NCI-H128 (cell line): Measurements from ENCODE around the gene PLEKHF1.
"Not testable (repeated sequence)": the region's sequence is repeated elsewhere in the genome, so short reads cannot be mapped to it uniquely, and the experiment has no call there.

Experiments used
- DNase-seq: peaks from one replicate; lab custom pipeline; 2025; ENCODE audit not compliant: unreplicated experiment; lab: John Stamatoyannopoulos, UW

Gene PLEKHF1, protein sequence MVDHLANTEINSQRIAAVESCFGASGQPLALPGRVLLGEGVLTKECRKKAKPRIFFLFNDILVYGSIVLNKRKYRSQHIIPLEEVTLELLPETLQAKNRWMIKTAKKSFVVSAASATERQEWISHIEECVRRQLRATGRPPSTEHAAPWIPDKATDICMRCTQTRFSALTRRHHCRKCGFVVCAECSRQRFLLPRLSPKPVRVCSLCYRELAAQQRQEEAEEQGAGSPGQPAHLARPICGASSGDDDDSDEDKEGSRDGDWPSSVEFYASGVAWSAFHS

DNA sequence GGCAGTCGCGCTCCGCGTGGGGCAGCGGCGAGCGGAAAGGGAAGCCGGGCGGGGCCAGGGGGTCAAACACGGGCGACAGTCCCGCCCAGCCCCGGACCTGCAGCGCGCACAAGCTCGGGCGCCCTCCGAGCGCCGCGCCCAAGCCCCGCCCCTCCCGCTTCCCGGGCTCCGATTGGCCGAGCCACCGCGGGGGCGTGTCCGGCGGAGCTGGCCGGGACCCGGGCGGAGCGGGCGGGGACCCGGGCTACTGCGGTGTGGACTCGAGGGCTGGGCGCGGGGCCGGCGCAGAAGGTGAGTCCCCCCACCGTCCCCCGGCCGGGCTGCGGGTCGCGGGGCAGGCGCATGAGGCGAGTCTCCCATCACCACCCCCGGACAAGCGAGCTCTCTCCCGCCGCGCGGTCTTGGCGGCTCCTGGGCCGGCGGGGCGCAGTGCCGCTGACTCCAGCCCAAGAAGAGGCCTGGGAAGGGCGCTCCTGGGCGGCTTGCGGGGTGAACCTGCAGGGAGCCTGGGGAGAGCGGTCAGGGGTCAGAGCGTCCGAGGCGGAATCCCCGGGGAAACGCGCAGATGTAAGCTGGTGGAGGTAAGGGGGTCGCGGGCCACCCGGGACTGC is at the start of gene PLEKHF1:
Gene PLEKHF1 (plus strand): TSS at position 247 of the 611 bp plus-strand sequence. CDS start 8,379 bp downstream, outside the sequence.
- peak; percentile 2 for DNase-seq

DNA sequence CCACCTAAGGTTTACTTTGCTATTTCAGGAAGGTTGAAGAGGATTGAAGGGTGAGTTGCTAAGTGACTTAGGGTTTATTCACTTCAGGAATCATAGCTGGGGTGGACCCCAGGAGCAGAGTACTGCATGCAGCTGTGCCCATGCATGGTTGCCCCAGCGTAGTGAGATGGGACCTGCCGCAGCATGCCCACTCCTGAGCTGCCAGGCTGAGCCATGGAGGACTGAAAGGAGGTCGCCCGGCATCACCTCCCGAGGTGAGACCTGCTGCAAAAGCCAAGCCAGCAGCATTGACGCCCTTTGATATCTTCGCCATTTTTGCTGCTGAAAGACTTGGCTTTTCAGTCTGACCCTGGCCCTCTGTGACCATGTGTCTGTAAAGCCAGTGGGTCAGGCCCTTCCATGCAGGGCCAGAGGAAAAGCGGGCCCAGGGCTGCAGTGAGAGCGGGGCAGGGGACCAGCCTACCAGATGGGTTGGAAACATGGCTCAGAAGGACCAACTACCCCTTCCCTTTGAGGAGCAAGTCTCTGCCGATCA is 49.3 kb upstream of the PLEKHF1 start:
- DNase-seq = no peak

DNA sequence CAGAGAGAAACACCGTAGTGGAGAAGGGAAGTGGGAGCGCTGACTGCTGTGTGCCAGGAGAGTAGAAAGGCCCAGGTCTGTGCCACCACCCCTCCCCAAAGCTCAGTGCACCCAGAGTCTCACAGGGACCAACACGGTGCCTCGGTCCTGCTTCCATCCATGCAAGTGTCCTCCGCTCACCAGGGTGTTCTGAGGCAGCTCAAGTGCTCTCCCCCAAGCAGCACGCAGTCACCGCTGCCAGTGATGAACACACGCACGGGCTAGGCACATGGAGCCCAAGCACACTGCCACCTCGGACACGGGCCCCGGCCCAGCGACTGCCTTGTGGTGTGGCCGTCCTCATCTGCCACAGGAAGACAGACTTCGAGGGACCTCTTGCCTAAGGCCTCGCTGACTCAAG is 48.7 kb upstream of the PLEKHF1 start:
- DNase-seq = no peak

DNA sequence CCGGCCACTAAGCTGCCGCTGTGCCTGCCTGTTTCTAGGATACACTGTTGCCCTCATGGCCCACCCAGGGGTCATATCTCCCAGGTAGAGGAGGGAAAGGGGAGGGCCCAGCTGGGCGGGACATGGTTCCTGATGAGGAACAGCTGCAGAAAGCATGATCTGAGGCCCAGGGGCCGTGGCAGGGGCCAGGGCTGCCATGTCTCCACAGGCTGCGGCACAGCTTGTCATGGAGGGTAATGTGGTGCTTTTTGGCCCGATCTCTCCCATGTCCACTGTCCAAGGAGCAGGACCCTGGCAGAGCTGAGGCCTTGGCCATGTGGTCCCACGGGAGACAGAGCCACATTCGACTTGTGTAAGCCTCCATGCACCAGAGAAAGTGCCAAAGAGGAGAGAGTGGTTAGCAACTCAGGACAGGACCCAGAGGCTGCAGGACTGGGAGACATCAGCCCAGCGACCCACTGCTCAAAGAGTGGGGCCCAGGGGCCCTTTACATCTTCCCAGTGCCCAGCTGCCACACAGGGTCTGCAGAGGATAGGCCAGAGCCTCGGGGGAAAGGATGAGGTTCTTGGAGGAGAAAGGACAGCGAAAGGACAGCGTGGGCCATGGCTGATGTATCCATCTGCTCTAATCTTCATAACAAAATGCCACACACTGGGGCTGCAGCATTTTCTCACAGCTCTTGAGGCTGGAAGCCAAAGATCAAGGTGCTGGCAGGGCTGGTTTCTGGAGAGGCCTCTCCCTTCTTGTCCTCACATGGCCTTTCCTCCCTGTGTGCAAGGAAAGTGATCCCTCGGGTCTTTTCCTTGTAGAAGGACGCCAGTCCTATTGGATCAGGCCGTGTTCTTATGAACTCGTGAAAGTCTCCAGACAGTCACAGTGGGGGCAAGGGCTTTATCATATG is 47.6 kb upstream of the PLEKHF1 start:
- DNase-seq = no peak

DNA sequence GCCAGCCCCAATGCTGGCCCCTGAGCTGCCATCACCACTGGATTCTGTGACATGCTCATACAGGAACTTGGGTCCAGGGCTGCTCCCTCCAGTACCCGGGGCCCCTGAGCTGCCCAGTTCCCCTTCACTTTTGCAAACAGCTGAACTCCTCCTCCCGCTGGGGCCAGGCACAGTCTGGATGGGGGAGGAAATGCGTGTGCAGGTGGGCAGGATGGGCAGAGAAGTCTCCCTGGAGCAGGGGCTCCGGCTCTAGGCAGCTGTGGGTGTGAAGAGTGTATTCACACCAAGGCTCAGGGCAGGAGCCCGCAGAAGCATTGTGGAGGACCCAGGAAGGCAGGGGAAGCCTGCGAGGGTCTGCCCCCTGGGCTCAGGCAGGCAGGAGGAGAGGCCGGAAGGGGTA is 46.8 kb upstream of the PLEKHF1 start:
- no peak for DNase-seq

DNA sequence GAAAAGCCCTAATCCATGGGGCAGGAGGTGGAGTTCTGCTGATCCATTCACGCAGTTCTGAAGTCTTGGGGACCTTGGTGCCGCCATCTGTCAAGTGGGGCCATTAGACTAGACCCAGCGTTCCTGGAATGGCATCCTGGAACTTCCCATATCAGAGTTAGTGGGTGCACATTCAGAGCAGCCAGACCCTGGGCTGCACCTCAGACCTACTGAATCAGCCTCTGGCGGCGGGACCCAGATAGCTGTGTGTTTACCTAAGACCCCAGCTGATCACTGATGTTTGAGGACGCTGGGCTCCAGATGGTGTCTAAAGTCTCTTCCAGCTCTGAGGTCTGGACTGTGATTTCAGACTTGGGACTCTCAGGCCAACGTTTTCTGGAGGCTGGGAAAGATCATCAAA is 46.4 kb upstream of the PLEKHF1 start:
- DNase-seq = no peak

DNA sequence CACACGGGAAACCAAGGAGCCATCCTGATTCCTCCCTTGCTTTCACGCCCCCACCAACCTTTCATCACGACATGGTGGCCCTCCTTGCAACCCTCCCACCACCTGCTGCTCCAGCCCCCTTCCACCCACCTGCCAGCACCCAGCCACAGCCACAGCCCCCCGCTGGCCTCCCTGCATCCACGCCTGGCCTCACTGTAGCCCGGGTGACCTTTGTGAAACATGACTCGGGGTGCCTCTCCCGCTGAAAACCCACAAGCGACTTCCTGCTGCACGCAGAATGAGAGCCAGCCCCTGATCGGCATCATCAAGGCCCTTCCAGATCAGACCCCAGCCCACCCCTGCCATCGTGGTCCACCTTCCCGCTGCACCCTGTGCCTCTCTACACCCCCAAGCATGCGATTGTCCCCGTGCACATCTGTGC is 44.3 kb upstream of the PLEKHF1 start:
- DNase-seq = no peak

DNA sequence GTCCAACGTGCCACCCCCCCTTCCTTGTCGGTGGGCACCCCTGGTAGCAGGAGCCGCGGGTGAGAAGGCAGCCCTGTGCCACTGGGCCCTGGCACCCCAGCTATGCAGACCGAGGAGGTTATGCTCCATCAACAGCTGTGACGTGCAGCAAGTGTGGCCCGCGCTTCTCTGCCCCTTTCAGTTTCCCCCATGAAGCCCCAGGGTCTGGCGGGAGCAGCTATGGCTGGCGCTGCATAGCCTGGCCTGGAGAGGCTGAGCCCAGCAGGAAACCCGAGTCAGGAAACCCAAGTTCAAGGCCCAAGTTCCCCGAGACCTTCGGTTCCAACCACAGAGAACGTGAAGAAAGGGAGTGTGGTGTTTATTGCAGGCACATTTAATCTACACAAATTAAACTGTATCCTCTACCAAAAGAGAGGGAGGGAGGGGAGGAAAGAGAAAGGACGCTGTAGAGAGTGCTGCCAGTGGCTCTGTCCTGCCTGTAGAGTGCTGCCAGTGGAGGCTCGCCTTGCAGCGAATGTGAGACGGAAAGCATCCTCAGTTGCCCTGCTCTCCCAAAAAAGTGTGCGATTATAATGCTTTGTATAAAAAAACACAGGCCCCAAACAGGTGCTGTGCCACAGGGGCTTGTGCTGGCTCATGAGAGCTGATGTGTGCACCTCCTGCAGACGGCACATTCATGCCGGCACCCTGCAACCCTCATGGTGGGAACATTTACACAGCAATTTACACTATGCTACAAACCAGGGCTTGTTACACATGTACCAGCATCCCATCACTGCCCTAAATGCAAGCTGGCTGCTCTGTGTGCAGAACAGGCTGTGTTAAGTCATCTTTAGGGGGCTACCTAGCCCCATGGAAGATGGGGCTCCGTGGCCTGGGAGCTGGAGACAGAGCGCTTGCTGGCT is 42.8 kb upstream of the PLEKHF1 start:
- no peak for DNase-seq

DNA sequence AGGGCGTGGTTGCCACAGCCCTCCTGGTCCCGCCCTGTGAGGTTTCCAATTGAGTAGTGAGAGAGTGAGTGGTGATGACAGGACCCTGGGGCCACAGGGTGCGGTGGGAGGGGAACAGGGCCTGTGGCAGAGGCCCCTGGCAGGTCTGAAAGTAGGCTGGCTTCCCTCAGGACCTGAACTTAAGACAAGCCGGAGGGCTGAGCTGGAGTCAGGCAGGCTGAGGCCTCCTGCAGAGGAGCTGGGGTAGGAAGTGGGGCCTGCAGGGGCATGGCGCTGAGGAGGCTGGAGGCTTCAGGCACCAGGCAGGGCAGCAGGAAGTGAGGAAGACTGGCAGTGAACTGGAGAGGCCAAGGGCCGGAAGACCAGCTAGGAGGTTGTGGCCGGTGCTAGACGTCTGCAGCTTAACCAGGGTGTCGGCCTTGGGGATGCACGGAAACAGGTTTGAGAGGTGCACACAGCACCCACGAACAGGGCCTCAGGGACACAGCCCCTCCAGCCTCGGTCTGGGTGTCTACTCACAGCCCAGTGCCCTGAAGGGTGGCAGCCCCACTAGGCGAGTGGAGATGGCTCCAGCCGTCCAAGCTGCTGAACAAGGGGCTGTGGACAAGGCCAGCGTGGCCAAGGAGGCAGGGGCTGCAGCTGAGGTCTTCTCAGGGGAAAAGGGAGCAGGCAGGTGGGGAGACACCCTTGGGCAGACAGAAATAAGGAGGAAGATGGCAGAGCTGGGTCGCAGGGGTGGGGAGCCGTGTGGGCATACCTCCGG is 41.4 kb upstream of the PLEKHF1 start:
- DNase-seq = no peak

DNA sequence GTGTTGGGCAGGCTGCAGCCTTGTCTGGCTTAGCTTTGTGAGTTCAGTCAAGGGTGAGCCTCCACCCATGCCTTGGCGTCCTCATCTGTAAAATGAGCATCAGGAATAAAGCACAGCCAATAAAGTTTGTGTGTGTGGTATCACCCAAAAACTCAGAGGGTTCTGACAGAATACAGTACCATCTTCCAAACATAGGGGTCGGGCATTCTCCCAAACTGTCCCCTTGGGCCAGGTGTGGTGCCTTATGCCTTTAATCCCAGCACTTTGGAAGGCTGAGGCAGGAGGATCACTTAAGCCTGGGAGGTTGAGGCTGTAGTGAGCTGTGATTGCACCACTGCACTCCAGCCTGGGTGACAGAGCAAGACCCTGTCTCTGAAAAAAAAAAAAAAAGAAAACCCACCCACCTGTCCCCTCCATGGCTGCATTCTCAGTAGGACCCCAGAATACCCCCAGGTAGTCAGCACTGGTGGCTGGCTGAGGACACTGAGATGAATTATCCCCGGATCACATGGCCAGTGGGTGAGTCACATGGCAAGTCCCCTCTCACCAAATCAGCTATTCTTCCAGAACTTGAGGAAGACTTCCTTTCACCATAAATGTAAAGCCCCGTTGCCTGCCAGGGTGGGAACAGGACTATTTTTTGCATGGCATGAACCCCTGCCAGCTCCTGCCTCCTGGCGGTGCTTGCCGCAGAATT is 40.6 kb upstream of the PLEKHF1 start:
- DNase-seq = no peak

DNA sequence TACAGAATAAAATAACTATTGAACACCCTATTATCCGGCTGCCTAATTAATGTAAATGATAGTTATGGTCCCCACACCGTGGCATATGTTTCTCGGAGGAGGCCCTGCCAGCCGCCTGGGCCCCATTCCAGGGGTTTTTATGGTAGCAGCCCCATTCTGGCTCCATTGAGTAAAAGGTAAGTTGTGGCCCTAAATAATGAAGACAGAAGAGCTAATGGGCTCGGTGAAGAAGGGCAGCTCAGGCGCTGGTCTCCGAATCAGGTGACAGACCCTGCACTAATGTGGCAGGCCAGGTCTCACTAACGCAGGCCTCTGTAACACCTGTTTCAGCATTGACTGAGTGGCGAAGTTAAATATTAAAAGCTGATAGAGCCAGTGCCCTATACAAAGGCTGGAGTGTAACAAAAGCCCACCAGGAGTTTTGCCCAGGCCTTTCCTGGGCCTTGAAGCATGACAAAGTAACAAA is 40.0 kb upstream of the PLEKHF1 start:
- DNase-seq = no peak

DNA sequence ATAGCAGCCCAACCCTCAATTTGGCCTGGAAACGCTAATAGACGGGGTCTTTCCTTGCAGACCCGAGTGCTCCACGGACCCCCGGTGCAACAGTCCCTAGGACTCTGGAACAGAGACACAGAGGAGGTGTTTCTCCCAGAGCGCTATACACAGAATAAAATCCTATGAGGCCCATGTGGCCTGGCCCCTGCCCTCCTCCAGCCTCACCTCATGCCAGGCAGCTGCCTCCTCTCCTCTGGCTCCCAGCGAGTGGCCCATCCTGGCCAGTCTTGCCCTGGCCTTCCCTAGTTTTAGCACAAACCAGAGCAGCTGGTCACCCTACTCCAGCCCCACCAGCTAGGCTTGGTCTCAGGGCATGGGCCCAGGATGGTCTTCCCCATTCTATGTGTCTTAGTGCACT is 38.9 kb upstream of the PLEKHF1 start:
- DNase-seq = no peak

DNA sequence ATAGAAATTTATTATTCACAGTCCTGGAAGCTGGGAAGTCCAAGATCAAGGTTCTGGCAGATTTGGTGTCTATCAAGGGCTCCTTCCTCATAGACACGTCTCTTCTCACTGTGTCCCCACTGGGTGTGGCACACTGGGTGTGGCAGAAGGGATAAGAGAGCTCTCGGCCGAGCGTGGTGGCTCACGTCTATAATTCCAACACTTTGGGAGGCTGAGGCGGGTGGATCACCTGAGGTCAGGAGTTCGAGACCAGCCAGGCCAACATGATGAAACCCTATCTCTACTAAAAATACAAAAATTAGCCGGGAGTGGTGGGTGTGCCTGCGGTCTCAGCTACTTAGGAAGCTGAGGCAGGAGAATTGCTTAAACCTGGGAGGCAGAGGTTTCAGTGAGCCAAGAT is 38.4 kb upstream of the PLEKHF1 start:
- not testable (repeated sequence) for DNase-seq

DNA sequence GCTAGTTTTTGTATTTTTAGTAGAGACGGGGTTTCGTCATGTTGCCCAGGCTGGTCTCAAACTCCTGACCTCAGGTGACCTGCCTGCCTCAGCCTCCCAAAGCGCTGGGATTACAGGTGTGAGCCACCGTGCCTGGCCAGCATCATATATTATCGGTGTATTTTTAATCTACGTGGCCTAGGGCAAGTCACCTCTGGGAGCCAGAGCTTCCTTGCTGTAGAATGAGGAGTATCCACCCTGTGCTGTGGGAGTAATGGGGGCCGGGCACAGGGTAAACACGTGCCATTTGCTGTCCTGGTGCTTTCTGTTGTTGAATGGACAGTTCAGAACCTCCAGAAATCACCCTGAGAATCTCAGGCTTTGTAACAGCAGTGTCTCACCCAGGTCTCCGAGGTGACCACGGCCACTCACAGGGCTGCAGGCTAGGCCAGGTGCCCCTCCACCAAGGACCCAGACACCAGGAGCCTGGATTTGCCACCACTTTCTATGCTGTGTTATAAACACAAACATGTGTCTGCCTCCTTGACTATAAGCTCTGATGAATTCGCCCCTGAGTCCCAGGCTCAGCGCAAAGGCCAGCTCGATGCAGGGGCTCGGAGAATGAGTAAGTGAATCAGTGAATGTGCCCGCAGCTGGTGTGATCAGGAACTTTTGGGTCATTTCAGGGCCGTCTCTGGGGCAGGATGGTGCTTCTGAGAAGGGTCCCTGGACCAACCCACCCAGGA is 36.4 kb upstream of the PLEKHF1 start:
- no peak for DNase-seq

DNA sequence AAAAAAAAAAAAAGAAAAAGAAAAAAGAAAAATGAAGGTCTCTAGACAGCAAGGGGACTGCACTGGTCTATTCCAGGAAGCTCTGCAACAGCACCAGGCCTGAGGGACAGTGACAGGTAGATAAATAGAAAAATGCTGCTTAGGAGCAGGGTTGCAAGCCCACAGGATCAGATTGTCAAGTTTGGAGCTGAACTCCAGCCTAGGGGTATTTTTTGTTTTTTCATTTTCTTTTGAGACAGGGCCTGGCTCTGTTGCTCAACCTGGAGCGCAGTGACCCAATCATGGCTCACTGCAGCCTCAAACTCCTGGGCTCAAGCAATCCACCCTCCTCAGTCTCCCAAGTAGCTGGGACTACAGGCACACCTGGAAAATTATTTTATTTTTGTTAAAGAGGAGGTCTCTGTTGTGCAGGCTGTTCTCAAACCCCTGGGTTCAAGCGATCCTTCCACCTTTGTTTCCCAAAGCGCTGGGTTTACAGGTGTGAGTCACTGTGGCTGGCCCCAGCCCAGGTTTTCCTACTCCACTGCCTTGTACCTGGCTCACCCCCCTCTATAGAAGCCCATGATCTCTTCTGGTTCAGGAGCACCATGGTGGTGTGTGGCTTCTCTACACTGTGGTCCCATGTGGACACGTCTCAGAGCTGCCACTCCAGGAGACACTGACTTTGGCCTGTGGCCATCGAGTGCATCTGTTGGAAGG is 35.3 kb upstream of the PLEKHF1 start:
- no peak for DNase-seq

DNA sequence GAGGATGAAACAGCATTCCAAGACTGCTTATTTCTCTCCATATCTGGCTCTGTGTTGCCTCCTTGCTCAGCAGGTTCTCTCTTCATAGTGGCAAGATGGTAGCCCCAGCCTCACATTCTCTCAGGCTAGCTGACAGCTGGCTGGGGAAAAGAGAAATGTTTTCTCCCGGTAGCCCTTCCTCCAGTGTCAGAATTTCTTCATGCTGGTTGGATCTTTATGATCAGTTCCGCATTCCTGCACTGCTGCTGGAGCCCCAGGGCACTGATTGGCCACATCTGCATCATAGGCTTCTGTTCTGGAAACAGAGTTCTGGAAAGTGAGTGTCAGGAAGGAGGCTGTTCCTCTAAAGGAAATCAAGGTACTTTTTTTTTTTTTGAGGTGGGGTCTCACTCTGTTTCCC is 34.6 kb upstream of the PLEKHF1 start:
- no peak for DNase-seq

DNA sequence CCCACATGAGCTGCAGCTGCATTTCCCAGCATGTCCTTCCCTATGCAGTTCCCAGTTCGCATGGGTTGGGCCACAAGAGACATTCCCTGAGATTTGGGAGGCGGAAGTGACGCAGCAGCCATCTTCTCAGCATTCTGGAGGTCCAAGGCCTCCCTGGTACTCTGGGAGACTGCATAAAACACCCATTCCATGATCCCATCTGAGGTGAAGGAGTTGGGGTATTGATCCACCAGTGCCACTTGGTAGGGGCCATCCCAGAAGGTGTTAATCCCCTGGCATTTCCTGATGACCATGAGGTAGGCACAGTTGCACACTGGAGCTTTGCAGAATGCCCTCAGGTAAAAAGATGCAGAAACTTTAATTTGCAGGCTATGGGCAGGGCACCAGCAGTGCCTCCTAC is 33.8 kb upstream of the PLEKHF1 start:
- no peak for DNase-seq

DNA sequence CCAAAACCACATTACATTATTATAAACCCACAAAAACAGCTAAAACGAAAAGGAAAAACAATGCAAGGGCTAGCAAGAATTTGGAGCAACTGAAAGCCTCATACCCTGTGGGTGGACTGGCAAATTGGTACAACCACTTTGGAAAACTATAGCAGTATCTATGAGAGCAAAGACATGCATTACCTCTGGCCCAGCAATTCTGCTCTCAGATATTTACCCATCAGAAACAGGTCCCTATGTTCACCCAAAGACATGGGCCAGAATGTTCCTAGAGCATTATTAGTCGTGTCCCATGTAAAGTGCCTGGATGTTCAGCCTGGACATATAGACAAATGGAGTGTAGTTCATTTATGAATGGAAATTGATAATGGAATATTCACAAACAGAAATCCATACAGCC is 31.3 kb upstream of the PLEKHF1 start:
- no peak for DNase-seq
